H1 (cell line): Measurements from ENCODE around the gene RAPGEF6. TPM values are rescaled to one million over a fixed set of nuclear protein-coding genes. Genes with fewer than 3 reads are reported as not detected.
A peak's percentile ranks its signal among the peaks of the same experiment; 100 is the strongest.

Experiments
- CTCF ChIA-PET: fragments of 300-600 bp; sonication (Branson Sonifier 250); formaldehyde crosslinking; loops from one replicate; lab custom pipeline; 2021; ENCODE audit not compliant: partially characterized antibody; lab: Charles Lee
- POLR2A ChIA-PET: fragments of 300-600 bp; sonication (Branson Sonifier 250); formaldehyde crosslinking; loops from one replicate; lab custom pipeline; 2021; ENCODE audit warnings: inconsistent platforms; ENCODE audit not compliant: partially characterized antibody; lab: Charles Lee
- DNase-seq, 2 experiments: peaks; one replicate each; pipeline versions ENCODE4 v3.0.0 to v3.0.0-alpha.2; 2010 to 2022; ENCODE audit warnings: low spot score in 2 of 2, low read depth in 1 of 2, mixed read lengths in 1 of 2
- FAIRE-seq: peaks from 2 replicates; lab custom pipeline; 2011; peaks lifted over from hg19 to GRCh38; lab: Jason Lieb, UNC
- H2AFZ ChIP-seq: 2 replicates; pipeline ENCODE4 v1.8.1; 2012; ENCODE audit warnings: low read length, inconsistent platforms
- H2AK5ac ChIP-seq: 2 replicates; pipeline ENCODE4 v1.6.1; 2013; ENCODE audit warnings: low read depth, low read length
- H2BK120ac ChIP-seq: replicated peaks from 2 replicates; pipeline ENCODE3; 2013; ENCODE audit warnings: low read depth, low read length, inconsistent platforms
- H2BK12ac ChIP-seq: 2 replicates; pipeline ENCODE4 v1.6.1; 2013; ENCODE audit warnings: low read depth, low read length
- H2BK15ac ChIP-seq: 2 replicates; pipeline ENCODE4 v1.6.1; 2013; ENCODE audit warnings: low read length
- H2BK20ac ChIP-seq: 2 replicates; pipeline ENCODE4 v1.6.1; 2013; ENCODE audit warnings: low read length
- H2BK5ac ChIP-seq: 2 replicates; pipeline ENCODE4 v1.6.1; 2013; ENCODE audit warnings: low read depth, low read length
- H3K14ac ChIP-seq: 2 replicates; pipeline ENCODE4 v1.6.1; 2013; ENCODE audit warnings: inconsistent platforms; ENCODE audit not compliant: insufficient read length
- H3K18ac ChIP-seq: 2 replicates; pipeline ENCODE4 v1.6.1; 2013; ENCODE audit warnings: low read length; ENCODE audit errors: extremely low read depth
- H3K23ac ChIP-seq: 2 replicates; pipeline ENCODE4 v1.6.1; 2013; ENCODE audit warnings: inconsistent platforms; ENCODE audit not compliant: insufficient read length
- H3K23me2 ChIP-seq: 2 replicates; pipeline ENCODE4 v1.6.1; 2013; ENCODE audit warnings: low read depth, low read length
- H3K27ac ChIP-seq: 2 replicates; pipeline ENCODE4 v1.6.1; 2011; ENCODE audit warnings: low read depth, low read length, inconsistent platforms
- H3K27me3 ChIP-seq, 4 experiments: replicated peaks in 1 of 4; 1 replicate in 1 of 4; 2 replicates in 3 of 4; pipeline versions ENCODE4 v1.6.1 to v1.8.1; 2011 to 2013; ENCODE audit warnings: low read length in 3 of 4, mild to moderate bottlenecking in 3 of 4, inconsistent platforms in 2 of 4, mixed read lengths in 2 of 4, moderate library complexity in 1 of 4; ENCODE audit not compliant: control insufficient read depth in 3 of 4, insufficient read depth in 3 of 4; ENCODE audit errors: extremely low read depth in 1 of 4
- H3K36me3 ChIP-seq, 4 experiments: 2 replicates each; pipeline versions ENCODE4 v1.6.1 to v1.8.1; 2011 to 2013; ENCODE audit warnings: mild to moderate bottlenecking in 4 of 4, low read length in 3 of 4, moderate library complexity in 2 of 4, control low read depth in 1 of 4, inconsistent platforms in 1 of 4; ENCODE audit not compliant: insufficient read depth in 4 of 4, control insufficient read depth in 2 of 4
- H3K4ac ChIP-seq: replicated peaks from 2 replicates; pipeline ENCODE3; 2013; ENCODE audit warnings: low read length, low read depth, mixed read lengths, inconsistent platforms; ENCODE audit not compliant: insufficient read length
- H3K4me1 ChIP-seq, 4 experiments: replicated peaks in 1 of 4; 1 replicate in 1 of 4; 2 replicates in 3 of 4; pipeline versions ENCODE4 v1.6.1 to v1.8.1; 2011 to 2013; ENCODE audit warnings: low read length in 3 of 4, inconsistent platforms in 2 of 4, mixed read lengths in 1 of 4; ENCODE audit not compliant: insufficient read depth in 4 of 4, control insufficient read depth in 3 of 4
- H3K4me2 ChIP-seq, 2 experiments: 2 replicates each; pipeline versions ENCODE4 v1.6.1 to v1.8.1; 2011 to 2013; ENCODE audit warnings: low read depth in 2 of 2, low read length in 2 of 2, control low read depth in 1 of 2, inconsistent platforms in 1 of 2, mild to moderate bottlenecking in 1 of 2; ENCODE audit not compliant: insufficient read depth in 1 of 2
- H3K4me3 ChIP-seq, 4 experiments: fragments of 200-600, 300-600 bp in 1 of 4; sonication (generic), shearing (Covaris generic), sonication (Bioruptor Twin) in 1 of 4; 2 replicates each; pipeline versions ENCODE4 v1.5.1 to v1.8.1; 2011 to 2016; ENCODE audit warnings: low read length in 4 of 4, low read depth in 3 of 4, control low read depth in 2 of 4, inconsistent platforms in 2 of 4, mild to moderate bottlenecking in 2 of 4, mixed read lengths in 1 of 4, moderate library complexity in 1 of 4; ENCODE audit not compliant: insufficient read depth in 2 of 4; ENCODE audit errors: extremely low read depth in 1 of 4
- H3K56ac ChIP-seq: replicated peaks from 2 replicates; pipeline ENCODE3; 2013; ENCODE audit warnings: low read depth, mild to moderate bottlenecking, mixed read lengths, low read length, inconsistent platforms; ENCODE audit not compliant: insufficient read length
- H3K79me1 ChIP-seq: 2 replicates; pipeline ENCODE4 v1.6.1; 2013; ENCODE audit warnings: low read depth, low read length, control low read depth
- H3K79me2 ChIP-seq, 2 experiments: 2 replicates each; pipeline versions ENCODE4 v1.6.1 to v1.8.1; 2012 to 2013; ENCODE audit warnings: low read length in 2 of 2, mild to moderate bottlenecking in 2 of 2, inconsistent platforms in 1 of 2; ENCODE audit not compliant: insufficient read depth in 2 of 2, control insufficient read depth in 1 of 2
- H3K9ac ChIP-seq, 4 experiments: replicated peaks in 1 of 4; 1 replicate in 1 of 4; 2 replicates in 3 of 4; pipeline versions ENCODE4 v1.6.1 to v1.8.1; 2011 to 2013; ENCODE audit warnings: low read depth in 3 of 4, low read length in 3 of 4, control low read depth in 2 of 4, mild to moderate bottlenecking in 2 of 4, moderate library complexity in 2 of 4, inconsistent platforms in 1 of 4; ENCODE audit errors: extremely low read depth in 1 of 4
- H3K9me3 ChIP-seq, 2 experiments: 2 replicates each; pipeline versions ENCODE4 v1.6.1 to v1.8.1; 2012 to 2013; ENCODE audit warnings: mild to moderate bottlenecking in 2 of 2, moderate library complexity in 2 of 2, control low read depth in 1 of 2, inconsistent platforms in 1 of 2, low read depth in 1 of 2, low read length in 1 of 2, mixed read lengths in 1 of 2; ENCODE audit not compliant: insufficient read depth in 2 of 2
- H4K20me1 ChIP-seq, 2 experiments: replicated peaks in 1 of 2; 2 replicates each; pipeline versions ENCODE3 to v1.8.1; 2011 to 2013; ENCODE audit warnings: inconsistent platforms in 2 of 2, low read length in 2 of 2, mild to moderate bottlenecking in 1 of 2; ENCODE audit not compliant: insufficient read depth in 2 of 2, control insufficient read depth in 1 of 2
- H4K5ac ChIP-seq: 2 replicates; pipeline ENCODE4 v1.6.1; 2013; ENCODE audit warnings: low read length, low read depth, mixed read lengths, inconsistent platforms; ENCODE audit not compliant: insufficient read length
- H4K8ac ChIP-seq: 2 replicates; pipeline ENCODE4 v1.8.0; 2013; ENCODE audit warnings: mild to moderate bottlenecking, moderate library complexity, low read length, inconsistent platforms; ENCODE audit not compliant: insufficient read depth; ENCODE audit errors: extremely low read depth
- H4K91ac ChIP-seq: replicated peaks from 2 replicates; pipeline ENCODE3; 2013; ENCODE audit warnings: low read length, mixed read lengths, inconsistent platforms; ENCODE audit not compliant: insufficient read length
- POLR2AphosphoS5 ChIP-seq: IDR thresholded peaks from 2 replicates; pipeline ENCODE4 v1.6.1; 2011; ENCODE audit warnings: low read depth, low read length
- RFX5 ChIP-seq: IDR thresholded peaks from 2 replicates; pipeline ENCODE4 v1.6.1; 2011; ENCODE audit warnings: low read depth, low read length, improper control_type of control experiment, borderline replicate concordance
- RNF2 ChIP-seq: fragments of 200-900, 300-1000 bp; sonication (generic); IDR thresholded peaks from 2 replicates; pipeline ENCODE4 v1.7.1; 2016; ENCODE audit warnings: borderline replicate concordance, low read depth, mild to moderate bottlenecking, antibody characterized with exemption, low read length; ENCODE audit not compliant: poor library complexity, severe bottlenecking; ENCODE audit errors: missing control alignments
- SIN3A ChIP-seq, 2 experiments: IDR thresholded peaks in 1 of 2; conservative IDR thresholded peaks in 1 of 2; 2 replicates each; pipeline ENCODE4 v1.6.1; 2011 to 2012; ENCODE audit warnings: low read length in 2 of 2, improper control_type of control experiment in 1 of 2, low read depth in 1 of 2, mild to moderate bottlenecking in 1 of 2
- SP4 ChIP-seq: IDR thresholded peaks from 2 replicates; pipeline ENCODE4 v1.6.1; 2012; ENCODE audit warnings: low read length, inconsistent platforms
- TCF12 ChIP-seq: IDR thresholded peaks from 2 replicates; pipeline ENCODE4 v1.6.1; 2011; ENCODE audit warnings: low read depth, mild to moderate bottlenecking, low read length
- WGBS, 2 experiments: shearing (Covaris generic) in 1 of 2; methylation state at CpG; one replicate each; pipeline versions ENCODE4 v1.1.6 to v1.1.7; 2013 to 2015; ENCODE audit warnings: low lambda C conversion rate in 2 of 2, mixed read lengths in 2 of 2, inconsistent platforms in 1 of 2, low coverage in 1 of 2, missing lambda C conversion rate in 1 of 2; ENCODE audit not compliant: insufficient replicate concordance in 2 of 2, insufficient coverage in 1 of 2, insufficient read length in 1 of 2; ENCODE audit errors: extremely low coverage in 1 of 2, missing lambda C conversion rate in 1 of 2; 5-methylcytosine and 5-hydroxymethylcytosine counted together
- polyA plus RNA-seq, 7 experiments: library from polyadenylated mRNA; depleted of rRNA in 3 of 7; stranded (reverse) in 5 of 7; unstranded in 2 of 7; fragments of >200 nt in 5 of 7; fragments of 200-250 nt in 2 of 7; gene quantifications; 1 replicate in 5 of 7; 2 replicates in 1 of 7; 4 replicates in 1 of 7; pipeline versions ENCODE4 v1.2.1 to v1.2.3, GENCODE V29; 2011 to 2013; ENCODE audit warnings: missing spikeins in 2 of 7, mixed read lengths in 2 of 7
- total RNA-seq: library from RNA; stranded (reverse); fragmentation: NEBNext Ultra II Directional; extraction: Animal tissue kit (Norgen Biotek cat#: 25700); gene quantifications from 2 replicates; pipeline ENCODE4 v1.2.1, GENCODE V29; 2021

RAPGEF6 gene
- total and polyA plus RNA-seq, 2 of the 8 experiments (the other 6 are each of a cell fraction or from before 2014, with no cell fraction given): 4.8 to 20.0 TPM

- no peak overlapping the region for H3K14ac ChIP-seq
- no peak overlapping the region for H3K4me2 ChIP-seq
- no peak overlapping the region for H2AK5ac ChIP-seq
- no peaks in the 10 kb centered on the region for H4K20me1 ChIP-seq
- no peak overlapping the region for H2BK15ac ChIP-seq
- no peaks in the 10 kb centered on the region; a peak in 1 of 4 replicates for H3K9me3 ChIP-seq
- H3K36me3 ChIP-seq: peaks cover 0 to 9% (median 5%) of the 10 kb centered on the region in 4 experiments; a peak in 5 of 8 replicates
- 88% methylated on average over 2 of the region's 2 CpGs; no CpG with 5 or more reads in 1 of the 2 experiments for WGBS, 2 experiments
- H3K23me2 ChIP-seq: no peaks in the 10 kb centered on the region
- H2BK120ac ChIP-seq: no peak overlapping the region
- no peaks in the 10 kb centered on the region for H3K79me1 ChIP-seq
- no peak overlapping the region for H2BK20ac ChIP-seq
- no peak overlapping the region for H3K4me3 ChIP-seq
- no peak overlapping the region for H4K5ac ChIP-seq
- ChIA-PET CTCF (interaction anchor here (1.0 to 2.4 kb wide), 3 partner anchors 10 to 24 kb away, joined by 3 to 6 read pairs (median 4); no protein-coding TSS in a partner anchor), POLR2A (interaction anchor here (0.8 to 1.1 kb wide), 2 partner anchors 8 to 10 kb away, joined by 3 read pairs; no protein-coding TSS in a partner anchor)
- TF ChIP-seq TCF12 (no peak), POLR2AphosphoS5 (0 out of 2 replicates have a peak, but pooled peaks have one; percentile 18), RFX5 (no peak), SIN3A (conservative IDR thresholded peaks at IDR 0.05 in 1 of 2, IDR thresholded peaks at IDR 0.05 in 1 of 2; ENCODE audit: low read depth in 1 of 2, low read length in 2 of 2) (no peak), SP4 (no peak), RNF2 (no peak)
- no peak overlapping the region for H3K9ac ChIP-seq
- H2BK5ac ChIP-seq: no peak overlapping the region
- no peak overlapping the region for H3K27ac ChIP-seq
- no peak for FAIRE-seq
- DNase-seq: no peak
- H3K4me1 ChIP-seq: no peaks in the 10 kb centered on the region
- no peaks in the 10 kb centered on the region for H3K79me2 ChIP-seq
- H3K4ac ChIP-seq: no peak overlapping the region
- H4K91ac ChIP-seq: no peak overlapping the region
- no peak overlapping the region for H3K23ac ChIP-seq
- H2AFZ ChIP-seq: no peak overlapping the region
- no peak overlapping the region for H2BK12ac ChIP-seq
- no peak overlapping the region for H3K56ac ChIP-seq
- no peak overlapping the region for H3K18ac ChIP-seq
- no peaks in the 10 kb centered on the region for H3K27me3 ChIP-seq
- no peak overlapping the region for H4K8ac ChIP-seq
Observed at GRCh38 chr5:131406076-131406475, 229.0 kb downstream of the RAPGEF6 start.
